CD1c-positive myeloid dendritic cell (primary cell): Measurements from ENCODE around the gene ENTPD6.
"Not testable (repeated sequence)": the region's sequence is repeated elsewhere in the genome, so short reads cannot be mapped to it uniquely, and the experiment has no call there.

ENCODE experiments used
- DNase-seq: peaks from one replicate; pipeline ENCODE4 v3.0.0-alpha.2; 2016; ENCODE audit errors: extremely low spot score

The ENTPD6 gene

GRCh38 chr20:25195014-25195961 is at the start of gene ENTPD6:
Gene ENTPD6, plus strand, starts transcription at chr20:25195712. Its CDS starts 10,825 bp downstream, at chr20:25206537.
- DNase-seq, result peak; percentile 92

GRCh38 chr20:25146976-25147375 is 48.5 kb upstream of the ENTPD6 start:
- no peak for DNase-seq

GRCh38 chr20:25147716-25148115 is 47.8 kb upstream of the ENTPD6 start:
- DNase-seq, result no peak

GRCh38 chr20:25148181-25148981 is 47.1 kb upstream of the ENTPD6 start:
- DNase-seq, result peak; percentile 41

GRCh38 chr20:25148982-25149846 is 46.3 kb upstream of the ENTPD6 start:
- DNase-seq, result no peak

- no peak for DNase-seq
Observed at GRCh38 chr20:25150016-25150415, 45.5 kb upstream of the ENTPD6 start.

- DNase-seq, result no peak
Observed at GRCh38 chr20:25158043-25158442, 37.5 kb upstream of the ENTPD6 start.

GRCh38 chr20:25160467-25160866 is 35.0 kb upstream of the ENTPD6 start:
- no peak for DNase-seq

GRCh38 chr20:25160897-25161296 is 34.6 kb upstream of the ENTPD6 start:
- no peak for DNase-seq

GRCh38 chr20:25165128-25165527 is 30.4 kb upstream of the ENTPD6 start:
- DNase-seq, result no peak

- not testable (repeated sequence) for DNase-seq
Observed at GRCh38 chr20:25166105-25166782, 29.3 kb upstream of the ENTPD6 start.

GRCh38 chr20:25173321-25173720 is 22.2 kb upstream of the ENTPD6 start:
- no peak for DNase-seq

GRCh38 chr20:25173886-25174308 is 21.6 kb upstream of the ENTPD6 start:
- no peak for DNase-seq

GRCh38 chr20:25176184-25176583 is 19.3 kb upstream of the ENTPD6 start:
- no peak for DNase-seq

GRCh38 chr20:25177890-25178321 is 17.6 kb upstream of the ENTPD6 start:
- no peak for DNase-seq

- peak; percentile 48 for DNase-seq
Observed at GRCh38 chr20:25178563-25179438, 16.7 kb upstream of the ENTPD6 start.

- no peak for DNase-seq
Observed at GRCh38 chr20:25179439-25180089, 15.9 kb upstream of the ENTPD6 start.

GRCh38 chr20:25184391-25184790 is 11.1 kb upstream of the ENTPD6 start:
- not testable (repeated sequence) for DNase-seq

- no peak for DNase-seq
Observed at GRCh38 chr20:25187220-25187619, 8.3 kb upstream of the ENTPD6 start.
